ENCODE results near the gene NAA80. TPM values are rescaled to one million over a fixed set of nuclear protein-coding genes. Genes with fewer than 3 reads are reported as not detected.

The NAA80 gene
- total and polyA plus RNA-seq, 2 donors from 2014 or later: 8.7 to 10.7 TPM

DNA sequence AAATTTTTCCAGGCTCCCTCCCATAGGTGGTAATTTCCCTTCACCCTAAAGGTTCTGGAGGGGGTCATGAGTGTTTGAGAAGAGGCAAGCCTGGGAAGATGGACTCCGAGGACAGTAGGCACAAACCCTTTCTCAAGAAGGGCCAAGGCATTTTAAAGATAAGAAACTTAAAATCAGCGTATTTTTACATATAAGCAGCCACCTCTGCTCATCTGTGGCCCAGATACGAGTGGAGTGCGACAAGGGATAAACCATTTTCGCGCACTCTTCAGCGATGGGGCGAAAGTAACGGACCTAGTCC, 40.9 kb upstream of the NAA80 start:
- Histone ChIP-seq H3K36me3 (ENCODE audit: control insufficient read depth in 2 of 3, insufficient read depth in 3 of 3, low read length in 3 of 3) (no peaks in the 10 kb centered on the region), H3K27me3 (ENCODE audit: control insufficient read depth, insufficient read depth, low read length) (no peaks in the 10 kb centered on the region), H3K9me3 (ENCODE audit: control insufficient read depth in 2 of 3, insufficient read depth in 1 of 3, low read length in 3 of 3) (no peaks in the 10 kb centered on the region), H3K27ac (ENCODE audit: low read depth in 2 of 2, low read length in 2 of 2) (peak overlapping the region; percentile 61 to 75), H3K4me1 (ENCODE audit: control insufficient read depth in 2 of 3, insufficient read depth in 2 of 3, low read depth in 1 of 3, low read length in 3 of 3) (peaks cover 2 to 18% (median 14%) of the 10 kb centered on the region in 3 donors), H3K9ac (ENCODE audit: low read length in 3 of 3) (no peak overlapping the region), H3K4me3 (ENCODE audit: low read length in 3 of 3) (peak overlapping the region in 2 of 3 donors; percentile 28 to 47)
- intact Hi-C loops (cut with DNase I): no loop called here
- FAIRE-seq: no peak
- DNase-seq: no peak
- TF ChIP-seq, protein P1, sequence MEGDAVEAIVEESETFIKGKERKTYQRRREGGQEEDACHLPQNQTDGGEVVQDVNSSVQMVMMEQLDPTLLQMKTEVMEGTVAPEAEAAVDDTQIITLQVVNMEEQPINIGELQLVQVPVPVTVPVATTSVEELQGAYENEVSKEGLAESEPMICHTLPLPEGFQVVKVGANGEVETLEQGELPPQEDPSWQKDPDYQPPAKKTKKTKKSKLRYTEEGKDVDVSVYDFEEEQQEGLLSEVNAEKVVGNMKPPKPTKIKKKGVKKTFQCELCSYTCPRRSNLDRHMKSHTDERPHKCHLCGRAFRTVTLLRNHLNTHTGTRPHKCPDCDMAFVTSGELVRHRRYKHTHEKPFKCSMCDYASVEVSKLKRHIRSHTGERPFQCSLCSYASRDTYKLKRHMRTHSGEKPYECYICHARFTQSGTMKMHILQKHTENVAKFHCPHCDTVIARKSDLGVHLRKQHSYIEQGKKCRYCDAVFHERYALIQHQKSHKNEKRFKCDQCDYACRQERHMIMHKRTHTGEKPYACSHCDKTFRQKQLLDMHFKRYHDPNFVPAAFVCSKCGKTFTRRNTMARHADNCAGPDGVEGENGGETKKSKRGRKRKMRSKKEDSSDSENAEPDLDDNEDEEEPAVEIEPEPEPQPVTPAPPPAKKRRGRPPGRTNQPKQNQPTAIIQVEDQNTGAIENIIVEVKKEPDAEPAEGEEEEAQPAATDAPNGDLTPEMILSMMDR (IDR thresholded peaks at IDR 0.05; ENCODE audit: borderline replicate concordance, extremely low read depth, insufficient read depth): no peak

GRCh38 chr3:50339485-50340146, 40.4 kb upstream of the NAA80 start:
- no peak overlapping the region for H3K27ac ChIP-seq (ENCODE audit: low read depth in 2 of 2, low read length in 2 of 2)
- peaks cover 2 to 18% (median 14%) of the 10 kb centered on the region in 3 donors for H3K4me1 ChIP-seq (ENCODE audit: control insufficient read depth in 2 of 3, insufficient read depth in 2 of 3, low read depth in 1 of 3, low read length in 3 of 3)
- TF ChIP-seq, protein P1 (IDR thresholded peaks at IDR 0.05; ENCODE audit: borderline replicate concordance, extremely low read depth, insufficient read depth): no peak
- no peaks in the 10 kb centered on the region for H3K9me3 ChIP-seq (ENCODE audit: control insufficient read depth in 2 of 3, insufficient read depth in 1 of 3, low read length in 3 of 3)
- FAIRE-seq (no peak), DNase-seq (no peak)
- no peak overlapping the region for H3K9ac ChIP-seq (ENCODE audit: low read length in 3 of 3)
- intact Hi-C loops (cut with DNase I): no loop called here
- no peaks in the 10 kb centered on the region for H3K27me3 ChIP-seq (ENCODE audit: control insufficient read depth, insufficient read depth, low read length)
- no peaks in the 10 kb centered on the region for H3K36me3 ChIP-seq (ENCODE audit: control insufficient read depth in 2 of 3, insufficient read depth in 3 of 3, low read length in 3 of 3)
- H3K4me3 ChIP-seq (ENCODE audit: low read length in 3 of 3): no peak overlapping the region

GRCh38 chr3:50338965-50339364, 39.8 kb upstream of the NAA80 start:
- Histone ChIP-seq H3K36me3 (ENCODE audit: control insufficient read depth in 2 of 3, insufficient read depth in 3 of 3, low read length in 3 of 3) (no peaks in the 10 kb centered on the region), H3K9ac (ENCODE audit: low read length in 3 of 3) (peak overlapping the region in 1 of 3 donors; percentile 28), H3K4me3 (ENCODE audit: low read length in 3 of 3) (no peak overlapping the region), H3K4me1 (ENCODE audit: control insufficient read depth in 2 of 3, insufficient read depth in 2 of 3, low read depth in 1 of 3, low read length in 3 of 3) (peaks cover 2 to 24% (median 14%) of the 10 kb centered on the region in 3 donors), H3K27ac (ENCODE audit: low read depth in 2 of 2, low read length in 2 of 2) (peak overlapping the region; percentile 16 to 26), H3K9me3 (ENCODE audit: control insufficient read depth in 2 of 3, insufficient read depth in 1 of 3, low read length in 3 of 3) (no peaks in the 10 kb centered on the region), H3K27me3 (ENCODE audit: control insufficient read depth, insufficient read depth, low read length) (no peaks in the 10 kb centered on the region)
- TF ChIP-seq, protein P1 (IDR thresholded peaks at IDR 0.05; ENCODE audit: borderline replicate concordance, extremely low read depth, insufficient read depth): no peak
- DNase-seq: no peak
- intact Hi-C loops (cut with DNase I): no loop called here
- no peak for FAIRE-seq

All from kidney (tissue), 14 donors.